ENCODE results near the gene SOX5. TPM values are rescaled to one million over a fixed set of nuclear protein-coding genes. Genes with fewer than 3 reads are reported as not detected.
"Not testable (repeated sequence)": the region's sequence is repeated elsewhere in the genome, so short reads cannot be mapped to it uniquely, and the experiment has no call there.

The SOX5 gene
- total RNA-seq, 1 donor from 2014 or later = 21.1 TPM

GRCh38 chr12:23510484-23510883 is 439.0 kb downstream of the SOX5 start:
- Histone ChIP-seq H3K9me3 (no peaks in the 10 kb centered on the region), H3K27ac (no peak overlapping the region), H3K27me3 (no peaks in the 10 kb centered on the region), H3K4me3 (no peak overlapping the region), H3K36me3 (no peaks in the 10 kb centered on the region), H3K4me1 (no peaks in the 10 kb centered on the region)
- no peak for DNase-seq (ENCODE audit: extremely low spot score in 2 of 2)
- no peak for TF ChIP-seq POLR2AphosphoS5 (IDR thresholded peaks at IDR 0.05; ENCODE audit: insufficient read depth in 1 of 2, low read depth in 1 of 2)
- intact Hi-C loops (cut with DNase I) = no loop called here

- H3K36me3 ChIP-seq; H3K9me3 ChIP-seq; DNase-seq (ENCODE audit: extremely low spot score in 2 of 2); intact Hi-C loops (cut with DNase I); H3K4me1 ChIP-seq; H3K4me3 ChIP-seq; H3K27me3 ChIP-seq; H3K27ac ChIP-seq: not testable (repeated sequence)
Measured at GRCh38 chr12:23509832-23510231, 439.6 kb downstream of the SOX5 start.

- H3K36me3 ChIP-seq; intact Hi-C loops (cut with DNase I); H3K4me3 ChIP-seq; DNase-seq (ENCODE audit: extremely low spot score in 2 of 2); H3K4me1 ChIP-seq; H3K27me3 ChIP-seq; H3K9me3 ChIP-seq; H3K27ac ChIP-seq: not testable (repeated sequence)
Measured at GRCh38 chr12:23507785-23508184, 441.7 kb downstream of the SOX5 start.

DNA sequence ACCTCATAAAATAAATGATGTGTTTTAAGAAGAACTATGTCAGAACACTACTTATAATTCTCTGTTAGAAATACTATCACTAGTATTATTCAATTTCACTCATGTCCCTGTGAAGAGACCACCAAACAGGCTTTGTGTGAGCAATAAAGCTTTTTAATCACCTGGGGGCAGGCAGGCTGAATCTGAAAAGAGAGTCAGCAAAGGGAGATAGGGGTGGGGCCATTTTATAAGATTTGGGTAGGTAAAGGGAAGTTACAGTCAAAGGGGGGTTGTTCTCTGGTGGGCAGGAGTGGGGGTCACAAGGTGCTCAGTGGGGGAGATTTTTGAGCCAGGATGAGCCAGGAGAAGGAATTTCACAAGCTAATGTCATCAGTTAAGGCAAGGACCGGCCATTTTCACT is 443.7 kb downstream of the SOX5 start:
- H3K9me3 ChIP-seq; H3K4me3 ChIP-seq; H3K4me1 ChIP-seq; H3K36me3 ChIP-seq; H3K27me3 ChIP-seq; DNase-seq (ENCODE audit: extremely low spot score in 2 of 2); H3K27ac ChIP-seq; intact Hi-C loops (cut with DNase I): not testable (repeated sequence)

DNA sequence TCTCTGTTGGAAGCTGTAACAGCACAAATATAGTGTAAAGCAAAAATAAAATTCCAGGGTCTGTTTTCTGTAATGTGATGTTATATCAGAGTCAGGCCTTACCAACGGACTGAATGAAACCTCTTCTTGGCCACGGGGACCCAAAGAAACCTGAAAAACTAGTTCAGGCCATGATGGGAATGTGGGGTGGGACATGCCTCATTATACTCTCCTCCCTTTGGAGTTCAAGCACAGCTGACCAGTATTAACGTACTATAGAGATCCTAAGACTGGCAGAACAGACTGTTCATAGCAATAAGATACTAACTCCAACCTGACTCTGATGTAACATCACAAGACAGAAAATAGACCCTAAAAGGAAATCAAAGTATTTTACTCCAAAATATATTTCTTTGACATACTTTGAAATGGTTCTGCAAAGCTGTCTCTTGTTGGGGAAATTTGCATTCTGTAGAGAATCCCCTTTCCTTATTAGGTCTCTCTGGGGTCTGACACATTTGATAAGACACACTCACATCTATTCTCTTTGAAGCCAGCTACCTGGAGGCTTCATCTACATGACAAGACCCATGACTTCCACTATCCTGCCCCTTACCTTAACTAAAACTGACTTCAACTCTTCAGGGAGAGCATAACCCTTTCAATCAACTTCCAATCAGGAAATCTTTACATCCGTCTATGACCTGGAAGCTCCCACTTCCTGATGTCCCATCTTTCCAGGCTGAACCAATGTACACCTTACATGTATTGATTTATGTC is 444.6 kb downstream of the SOX5 start:
- H3K9me3 ChIP-seq = no peaks in the 10 kb centered on the region
- DNase-seq (ENCODE audit: extremely low spot score in 2 of 2) = no peak
- no peak overlapping the region for H3K4me3 ChIP-seq
- no peaks in the 10 kb centered on the region for H3K36me3 ChIP-seq
- no peak overlapping the region for H3K27ac ChIP-seq
- H3K4me1 ChIP-seq = no peaks in the 10 kb centered on the region
- no peaks in the 10 kb centered on the region for H3K27me3 ChIP-seq
- intact Hi-C loops (cut with DNase I) = no loop called here
- TF ChIP-seq CTCF (IDR thresholded peaks at IDR 0.05) = no peak
- TF ChIP-seq POLR2AphosphoS5 (IDR thresholded peaks at IDR 0.05; ENCODE audit: insufficient read depth in 1 of 2, low read depth in 1 of 2) = no peak
- no peak for TF ChIP-seq POLR2A (IDR thresholded peaks at IDR 0.05)

DNA sequence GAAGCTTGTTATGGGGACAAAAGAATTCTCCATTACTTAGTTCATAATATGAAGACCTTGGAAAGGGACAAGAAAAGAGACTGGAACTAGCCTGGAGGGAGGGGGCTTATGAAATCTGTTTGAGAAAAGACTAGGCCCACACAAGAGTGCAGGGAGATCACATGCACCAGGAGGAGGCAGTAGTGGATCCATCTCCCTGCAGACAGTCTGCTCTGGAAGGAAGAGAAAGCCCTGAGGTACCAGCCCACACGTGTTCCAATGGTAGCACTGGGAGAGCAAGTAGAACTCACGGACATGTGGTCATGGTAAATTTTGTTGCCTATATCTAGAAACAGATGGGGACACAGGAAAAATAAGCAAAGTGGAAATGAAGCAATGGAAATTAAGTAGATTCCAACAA is 445.4 kb downstream of the SOX5 start:
- no peak for TF ChIP-seq CTCF (IDR thresholded peaks at IDR 0.05)
- TF ChIP-seq POLR2A (IDR thresholded peaks at IDR 0.05) = no peak
- no peak for TF ChIP-seq POLR2AphosphoS5 (IDR thresholded peaks at IDR 0.05; ENCODE audit: insufficient read depth in 1 of 2, low read depth in 1 of 2)
- intact Hi-C loops (cut with DNase I) = no loop called here
- Histone ChIP-seq H3K27me3 (no peaks in the 10 kb centered on the region), H3K4me1 (no peaks in the 10 kb centered on the region), H3K27ac (no peak overlapping the region), H3K4me3 (no peak overlapping the region), H3K36me3 (no peaks in the 10 kb centered on the region), H3K9me3 (no peaks in the 10 kb centered on the region)
- DNase-seq (ENCODE audit: extremely low spot score in 2 of 2) = no peak

DNA sequence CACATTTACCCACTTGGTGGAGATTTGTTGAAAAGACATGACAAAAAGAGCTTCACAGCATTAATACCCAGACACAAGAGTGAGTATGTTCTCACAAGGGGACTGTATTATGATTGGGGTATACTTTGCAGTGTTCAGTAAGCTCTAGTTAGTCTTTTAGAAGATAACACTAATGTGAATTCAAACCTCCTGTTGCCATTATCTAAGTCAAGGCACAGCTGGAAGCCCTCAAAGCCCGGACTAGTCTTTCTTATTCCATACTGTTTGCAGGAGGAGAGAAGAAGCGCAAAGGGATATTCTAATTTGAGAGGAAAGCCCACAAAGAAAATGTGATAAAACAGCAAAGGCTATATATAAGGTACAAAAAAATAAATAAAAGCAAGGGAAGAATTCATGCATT is 445.9 kb downstream of the SOX5 start:
- no peak overlapping the region for H3K4me3 ChIP-seq
- DNase-seq (ENCODE audit: extremely low spot score in 2 of 2) = no peak
- TF ChIP-seq CTCF (IDR thresholded peaks at IDR 0.05) (no peak), POLR2A (IDR thresholded peaks at IDR 0.05) (no peak), POLR2AphosphoS5 (IDR thresholded peaks at IDR 0.05; ENCODE audit: insufficient read depth in 1 of 2, low read depth in 1 of 2) (no peak)
- H3K4me1 ChIP-seq = no peaks in the 10 kb centered on the region
- no peaks in the 10 kb centered on the region for H3K36me3 ChIP-seq
- no peak overlapping the region for H3K27ac ChIP-seq
- no peaks in the 10 kb centered on the region for H3K9me3 ChIP-seq
- no peaks in the 10 kb centered on the region for H3K27me3 ChIP-seq
- intact Hi-C loops (cut with DNase I) = no loop called here

Data from vagina (tissue), 2 donors.